Gastrocnemius medialis (tissue), 4 donors: ENCODE data around the gene ATOX1.

Source experiments
- POLR2A ChIP-seq, 2 donors: fragments of 450-650 bp; IDR thresholded peaks; one replicate each; pipeline ENCODE4 v1.6.1; 2017; ENCODE audit warnings: antibody characterized with exemption in 2 of 2, mild to moderate bottlenecking in 2 of 2, moderate library complexity in 2 of 2
- TF ChIP-seq, protein P1 (sequence below), 5 experiments: fragments of 450-650 bp in 3 of 5; fragments of 200-600 bp in 2 of 5; sonication (generic) in 2 of 5; IDR thresholded peaks in 4 of 5; conservative IDR thresholded peaks in 1 of 5; 1 replicate in 4 of 5; 2 replicates in 1 of 5; pipeline ENCODE4 v1.5.1; 2016 to 2019; ENCODE audit warnings: antibody characterized with exemption in 5 of 5, mild to moderate bottlenecking in 3 of 5, moderate library complexity in 3 of 5

DNA sequence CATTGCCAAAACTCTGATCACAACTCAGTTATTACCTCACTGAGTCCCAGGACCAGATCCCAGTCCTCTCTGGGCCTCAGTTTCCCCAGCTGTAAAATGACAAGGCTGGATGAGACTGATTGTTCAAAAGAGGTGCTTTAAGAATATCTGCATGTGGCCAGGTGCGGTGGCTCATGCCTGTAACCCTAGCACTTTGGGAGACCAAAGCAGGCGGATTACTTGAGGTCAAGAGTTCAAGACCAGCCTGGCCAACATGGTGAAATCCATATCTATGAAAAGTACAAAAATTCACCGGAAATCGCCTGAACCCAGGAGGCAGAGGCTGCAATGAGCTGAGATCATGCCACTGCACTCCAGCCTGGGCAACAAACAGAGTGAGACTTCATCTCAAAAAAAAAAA, 8.3 kb downstream of the ATOX1 start:
- TF ChIP-seq, protein P1, sequence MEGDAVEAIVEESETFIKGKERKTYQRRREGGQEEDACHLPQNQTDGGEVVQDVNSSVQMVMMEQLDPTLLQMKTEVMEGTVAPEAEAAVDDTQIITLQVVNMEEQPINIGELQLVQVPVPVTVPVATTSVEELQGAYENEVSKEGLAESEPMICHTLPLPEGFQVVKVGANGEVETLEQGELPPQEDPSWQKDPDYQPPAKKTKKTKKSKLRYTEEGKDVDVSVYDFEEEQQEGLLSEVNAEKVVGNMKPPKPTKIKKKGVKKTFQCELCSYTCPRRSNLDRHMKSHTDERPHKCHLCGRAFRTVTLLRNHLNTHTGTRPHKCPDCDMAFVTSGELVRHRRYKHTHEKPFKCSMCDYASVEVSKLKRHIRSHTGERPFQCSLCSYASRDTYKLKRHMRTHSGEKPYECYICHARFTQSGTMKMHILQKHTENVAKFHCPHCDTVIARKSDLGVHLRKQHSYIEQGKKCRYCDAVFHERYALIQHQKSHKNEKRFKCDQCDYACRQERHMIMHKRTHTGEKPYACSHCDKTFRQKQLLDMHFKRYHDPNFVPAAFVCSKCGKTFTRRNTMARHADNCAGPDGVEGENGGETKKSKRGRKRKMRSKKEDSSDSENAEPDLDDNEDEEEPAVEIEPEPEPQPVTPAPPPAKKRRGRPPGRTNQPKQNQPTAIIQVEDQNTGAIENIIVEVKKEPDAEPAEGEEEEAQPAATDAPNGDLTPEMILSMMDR (IDR thresholded peaks at IDR 0.05 in 4 of 5, conservative IDR thresholded peaks at IDR 0.05 in 1 of 5), result no peak
- no peak for TF ChIP-seq POLR2A (IDR thresholded peaks at IDR 0.05)
